K562 (cell line): ENCODE measurements around the gene HPS1. TPM values are rescaled to one million over a fixed set of nuclear protein-coding genes. Genes with fewer than 3 reads are reported as not detected.

Experiments
- CCNT2 ChIP-seq: IDR thresholded peaks from 2 replicates; pipeline ENCODE4 v1.6.1; 2011; ENCODE audit warnings: borderline replicate concordance, low read depth, mild to moderate bottlenecking, moderate library complexity, mixed read lengths, low read length; ENCODE audit not compliant: insufficient read length; ENCODE audit errors: extremely low read depth
- CEBPB ChIP-seq: fragments of 450-650 bp; IDR thresholded peaks from 2 replicates; pipeline ENCODE4 v1.6.1; 2016; ENCODE audit warnings: missing genetic modification characterization, missing compliant biosample characterization
- CREM ChIP-seq: IDR thresholded peaks from 2 replicates; pipeline ENCODE4 v1.6.1; 2014; ENCODE audit warnings: antibody characterized with exemption, low read depth
- CXXC5 ChIP-seq: fragments of 250-450 bp; sonication (Bioruptor Pico); IDR thresholded peaks from 2 replicates; pipeline ENCODE4 v1.8.0; 2022; ENCODE audit warnings: inconsistent platforms, mild to moderate bottlenecking, moderate library complexity
- FOXK2 ChIP-seq, 2 experiments: fragments of 450-650 bp; IDR thresholded peaks in 1 of 2; conservative IDR thresholded peaks in 1 of 2; 2 replicates each; pipeline ENCODE4 v1.6.1; 2016; ENCODE audit warnings: low read depth in 2 of 2, mild to moderate bottlenecking in 1 of 2
- HNRNPLL ChIP-seq: fragments of 200-400 bp; formaldehyde crosslinking; IDR thresholded peaks from 2 replicates; pipeline ENCODE4 v1.6.1; 2017; ENCODE audit warnings: low read length, low read depth, mild to moderate bottlenecking; ENCODE audit not compliant: poor library complexity, severe bottlenecking
- HOXB6 ChIP-seq: fragments of 250-450 bp; sonication (Bioruptor Pico); IDR thresholded peaks from 2 replicates; pipeline ENCODE4 v1.5.1; 2022; ENCODE audit warnings: mild to moderate bottlenecking, borderline replicate concordance
- JUND ChIP-seq, 2 experiments: IDR thresholded peaks; 2 replicates in 1 of 2; 3 replicates in 1 of 2; pipeline ENCODE4 v1.6.1; 2011; ENCODE audit warnings: borderline replicate concordance in 2 of 2, low read depth in 2 of 2, low read length in 2 of 2, improper control_type of control experiment in 1 of 2, missing biosample characterization in 1 of 2, missing genetic modification characterization in 1 of 2, missing genetic modification reagents in 1 of 2
- KLF6 ChIP-seq: fragments of 250-450 bp; sonication (Bioruptor Pico); IDR thresholded peaks from 2 replicates; pipeline ENCODE4 v1.4.0; 2020; ENCODE audit warnings: mild to moderate bottlenecking, moderate library complexity, borderline replicate concordance
- L3MBTL2 ChIP-seq: fragments of 450-650 bp; IDR thresholded peaks from 2 replicates; pipeline ENCODE4 v1.6.1; 2016; ENCODE audit warnings: mild to moderate bottlenecking, moderate library complexity
- MEF2D ChIP-seq: conservative IDR thresholded peaks from 2 replicates; pipeline ENCODE4 v1.6.1; 2016; ENCODE audit warnings: low read depth, missing genetic modification characterization, missing compliant biosample characterization
- MXI1 ChIP-seq: IDR thresholded peaks from 2 replicates; pipeline ENCODE4 v1.6.1; 2011; ENCODE audit warnings: low read depth, mild to moderate bottlenecking, improper control_type of control experiment, low read length
- NBN ChIP-seq: fragments of 450-650 bp; IDR thresholded peaks from 2 replicates; pipeline ENCODE4 v1.6.1; 2016; ENCODE audit warnings: low read depth, mild to moderate bottlenecking
- NEUROD1 ChIP-seq: fragments of 150-350 bp; IDR thresholded peaks from 2 replicates; pipeline ENCODE4 v1.6.1; 2014; ENCODE audit warnings: borderline replicate concordance, low read length, low read depth; ENCODE audit not compliant: partially characterized antibody
- SIX5 ChIP-seq, 2 experiments: IDR thresholded peaks; 2 replicates each; pipeline ENCODE4 v1.6.1; 2011; ENCODE audit warnings: low read length in 2 of 2, borderline replicate concordance in 1 of 2, low read depth in 1 of 2, mild to moderate bottlenecking in 1 of 2, moderate library complexity in 1 of 2; ENCODE audit not compliant: insufficient read depth in 1 of 2
- SP2 ChIP-seq: IDR thresholded peaks from 2 replicates; pipeline ENCODE4 v1.6.1; 2011; ENCODE audit warnings: mild to moderate bottlenecking, low read depth, low read length, moderate library complexity; ENCODE audit not compliant: poor library complexity, severe bottlenecking; ENCODE audit errors: extremely low read depth
- TAF15 ChIP-seq: fragments of 200-400 bp; formaldehyde crosslinking; IDR thresholded peaks from 2 replicates; pipeline ENCODE4 v1.6.1; 2017; ENCODE audit warnings: mild to moderate bottlenecking, low read depth, low read length, moderate library complexity
- THRA ChIP-seq: fragments of 450-650 bp; IDR thresholded peaks from 2 replicates; pipeline ENCODE4 v1.6.1; 2017; ENCODE audit warnings: mild to moderate bottlenecking, moderate library complexity
- ZNF280A ChIP-seq: fragments of 450-650 bp; IDR thresholded peaks from 2 replicates; pipeline ENCODE4 v1.6.1; 2018; ENCODE audit warnings: mild to moderate bottlenecking, low read depth; ENCODE audit not compliant: partially characterized antibody
- ZNF316 ChIP-seq: fragments of 450-650 bp; IDR thresholded peaks from 2 replicates; pipeline ENCODE4 v1.6.1; 2016
- ZNF696 ChIP-seq: fragments of 250-450 bp; sonication (Bioruptor Pico); conservative IDR thresholded peaks from 2 replicates; pipeline ENCODE4 v1.4.0; 2020; ENCODE audit warnings: mild to moderate bottlenecking, moderate library complexity
- polyA plus RNA-seq, 8 experiments: library from polyadenylated mRNA; depleted of rRNA in 4 of 8; stranded (reverse) in 5 of 8; unstranded in 3 of 8; fragments of >200 nt; fragmentation: Nextera tagmentation in 2 of 8; fragmentation: Illumina TruSeq in 1 of 8; extraction: Ambion mirVana in 2 of 8; extraction: Trizol in 1 of 8; gene quantifications; 2 replicates each; pipeline versions ENCODE4 v1.2.1 to v1.2.3, GENCODE V29; 2011 to 2014; ENCODE audit warnings: inconsistent platforms in 1 of 8, missing spikeins in 1 of 8
- total RNA-seq, 7 experiments: library from RNA; depleted of rRNA in 6 of 7; stranded (reverse); fragments of >200 nt in 6 of 7; fragmentation: Illumina TruSeq in 2 of 7; extraction: Trizol in 2 of 7; gene quantifications; 2 replicates each; pipeline versions ENCODE4 v1.2.1 to v1.2.3, GENCODE V29; 2011 to 2021; ENCODE audit warnings: low replicate concordance in 1 of 7

HPS1 gene
- total and polyA plus RNA-seq, 9 of the 15 experiments (the other 6 are each of a cell fraction or from before 2014, with no cell fraction given) = 18.1 to 43.6 (median 26.3) TPM

GRCh38 chr10:98463976-98464754 lies 17.4 kb upstream of the HPS1 start (continued):
- TF ChIP-seq CREM (no peak), ZNF696 (no peak), THRA (no peak), CXXC5 (CRISPR knock-in tag) (0 out of 2 replicates have a peak, but pooled peaks have one; percentile 13), CEBPB (no peak), CCNT2 (peak; percentile 13), TAF15 (no peak), SP2 (no peak), MXI1 (no peak), HNRNPLL (no peak), ZNF316 (peak; percentile 97), SIX5 (IDR thresholded peaks at IDR 0.05; ENCODE audit: borderline replicate concordance in 1 of 2, insufficient read depth in 1 of 2, low read depth in 1 of 2, low read length in 2 of 2) (no peak), L3MBTL2 (peak; percentile 58), ZNF280A (no peak), FOXK2 (conservative IDR thresholded peaks at IDR 0.05 in 1 of 2, IDR thresholded peaks at IDR 0.05 in 1 of 2; ENCODE audit: low read depth in 2 of 2) (0 out of 4 replicates have a peak, but pooled peaks of 1 of the 2 experiments have one; percentile 24), HOXB6 (no peak), JUND (IDR thresholded peaks at IDR 0.05; ENCODE audit: borderline replicate concordance, low read depth, low read length) (peak; percentile 54; the same call in 1 of the 2 replicates), JUND (tag; IDR thresholded peaks at IDR 0.05; ENCODE audit: borderline replicate concordance, low read depth, low read length) (peak; percentile 50; the same call in 1 of the 3 replicates), KLF6 (CRISPR knock-in tag) (no peak), MEF2D (tag) (no peak), NBN (no peak), NEUROD1 (no peak)
